ENCODE results near the gene ANXA3. TPM values are rescaled to one million over a fixed set of nuclear protein-coding genes. Genes with fewer than 3 reads are reported as not detected.

Gene ANXA3
- polyA plus RNA-seq, 1 experiment, result 13.9 TPM

- no peak for TF ChIP-seq CTCF (IDR thresholded peaks at IDR 0.05; ENCODE audit: low read depth, low read length)
- POLR2A ChIA-PET, result no interaction called here
- no peak overlapping the region for H3K4me3 ChIP-seq (ENCODE audit: low read depth, low read length)
- H3K9me3 ChIP-seq (ENCODE audit: control insufficient read depth, insufficient read depth, low read length), result no peaks in the 10 kb centered on the region
- no peak for DNase-seq (ENCODE audit: low read depth, low spot score)
- no peak overlapping the region for H3K27ac ChIP-seq (ENCODE audit: low read depth, low read length)
- no peaks in the 10 kb centered on the region for H3K27me3 ChIP-seq (ENCODE audit: control insufficient read depth, insufficient read depth, low read length)
- CTCF ChIA-PET, result no interaction called here
These were observed 47.6 kb downstream of the ANXA3 start for GRCh38 chr4:78599147-78599546.

- ChIA-PET POLR2A (no interaction called here), CTCF (no interaction called here)
- DNase-seq (ENCODE audit: low read depth, low spot score), result no peak
- Histone ChIP-seq H3K9me3 (ENCODE audit: control insufficient read depth, insufficient read depth, low read length) (no peaks in the 10 kb centered on the region), H3K27ac (ENCODE audit: low read depth, low read length) (no peak overlapping the region), H3K4me3 (ENCODE audit: low read depth, low read length) (no peak overlapping the region), H3K27me3 (ENCODE audit: control insufficient read depth, insufficient read depth, low read length) (no peaks in the 10 kb centered on the region)
- TF ChIP-seq CTCF (IDR thresholded peaks at IDR 0.05; ENCODE audit: low read depth, low read length), result no peak
These were observed 48.4 kb downstream of the ANXA3 start for GRCh38 chr4:78599931-78600375.

GRCh38 chr4:78601013-78601412 is 49.4 kb downstream of the ANXA3 start:
- CTCF ChIA-PET, result interaction anchor here (0.6 kb wide), 1 partner anchor 230 kb away, joined by 3 read pairs; no protein-coding TSS in a partner anchor
- DNase-seq (ENCODE audit: low read depth, low spot score), result no peak
- H3K9me3 ChIP-seq (ENCODE audit: control insufficient read depth, insufficient read depth, low read length), result no peaks in the 10 kb centered on the region
- no peaks in the 10 kb centered on the region for H3K27me3 ChIP-seq (ENCODE audit: control insufficient read depth, insufficient read depth, low read length)
- POLR2A ChIA-PET, result no interaction called here
- H3K27ac ChIP-seq (ENCODE audit: low read depth, low read length), result no peak overlapping the region
- H3K4me3 ChIP-seq (ENCODE audit: low read depth, low read length), result no peak overlapping the region
- TF ChIP-seq CTCF (IDR thresholded peaks at IDR 0.05; ENCODE audit: low read depth, low read length), result no peak

- Histone ChIP-seq H3K9me3 (ENCODE audit: control insufficient read depth, insufficient read depth, low read length) (no peaks in the 10 kb centered on the region), H3K27me3 (ENCODE audit: control insufficient read depth, insufficient read depth, low read length) (no peaks in the 10 kb centered on the region), H3K4me3 (ENCODE audit: low read depth, low read length) (no peak overlapping the region), H3K27ac (ENCODE audit: low read depth, low read length) (no peak overlapping the region)
- ChIA-PET POLR2A (no interaction called here), CTCF (interaction anchor here (0.6 to 2.7 kb wide), 3 partner anchors 10 to 262 kb away, joined by 3 to 11 read pairs (median 6); no protein-coding TSS in a partner anchor)
- no peak for DNase-seq (ENCODE audit: low read depth, low spot score)
- no peak for TF ChIP-seq CTCF (IDR thresholded peaks at IDR 0.05; ENCODE audit: low read depth, low read length)
These were observed 50.8 kb downstream of the ANXA3 start for GRCh38 chr4:78602334-78602733.

- no peaks in the 10 kb centered on the region for H3K27me3 ChIP-seq (ENCODE audit: control insufficient read depth, insufficient read depth, low read length)
- CTCF ChIA-PET, result interaction anchor here (1.0 to 2.7 kb wide), 3 partner anchors 11 to 87 kb away, joined by 3 to 11 read pairs (median 4); no protein-coding TSS in a partner anchor
- DNase-seq (ENCODE audit: low read depth, low spot score), result no peak
These were observed 51.8 kb downstream of the ANXA3 start for GRCh38 chr4:78603384-78603783.

More at GRCh38 chr4:78603384-78603783, 51.8 kb downstream of the ANXA3 start:
- TF ChIP-seq CTCF (IDR thresholded peaks at IDR 0.05; ENCODE audit: low read depth, low read length), result no peak
- H3K27ac ChIP-seq (ENCODE audit: low read depth, low read length), result no peak overlapping the region
- POLR2A ChIA-PET, result no interaction called here
- H3K4me3 ChIP-seq (ENCODE audit: low read depth, low read length), result no peak overlapping the region
- no peaks in the 10 kb centered on the region for H3K9me3 ChIP-seq (ENCODE audit: control insufficient read depth, insufficient read depth, low read length)

All from AG04450 (cell line).